ENCODE results near the gene WNT11.

Gene WNT11

DNA sequence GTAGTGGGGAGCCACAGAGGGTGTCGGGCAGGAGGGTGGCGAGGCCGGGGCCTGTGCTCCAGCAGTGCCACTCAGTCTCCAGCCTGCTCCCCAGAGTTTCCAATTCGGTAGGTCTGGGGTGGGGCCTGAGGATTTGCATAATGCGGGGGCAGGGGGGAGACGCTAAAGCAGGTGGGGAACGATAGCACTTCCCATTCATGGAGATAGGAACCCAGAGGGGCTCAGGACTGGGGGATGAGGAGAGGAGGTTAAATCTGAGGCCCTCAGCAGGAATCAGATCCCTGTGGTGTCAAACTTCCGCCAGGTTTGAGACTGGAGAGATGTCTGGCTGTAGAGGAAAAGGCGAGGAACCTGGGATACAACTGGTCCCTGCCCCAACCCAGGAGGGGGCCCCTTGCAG, 29.8 kb downstream of the WNT11 start:
- TF ChIP-seq, protein P1, sequence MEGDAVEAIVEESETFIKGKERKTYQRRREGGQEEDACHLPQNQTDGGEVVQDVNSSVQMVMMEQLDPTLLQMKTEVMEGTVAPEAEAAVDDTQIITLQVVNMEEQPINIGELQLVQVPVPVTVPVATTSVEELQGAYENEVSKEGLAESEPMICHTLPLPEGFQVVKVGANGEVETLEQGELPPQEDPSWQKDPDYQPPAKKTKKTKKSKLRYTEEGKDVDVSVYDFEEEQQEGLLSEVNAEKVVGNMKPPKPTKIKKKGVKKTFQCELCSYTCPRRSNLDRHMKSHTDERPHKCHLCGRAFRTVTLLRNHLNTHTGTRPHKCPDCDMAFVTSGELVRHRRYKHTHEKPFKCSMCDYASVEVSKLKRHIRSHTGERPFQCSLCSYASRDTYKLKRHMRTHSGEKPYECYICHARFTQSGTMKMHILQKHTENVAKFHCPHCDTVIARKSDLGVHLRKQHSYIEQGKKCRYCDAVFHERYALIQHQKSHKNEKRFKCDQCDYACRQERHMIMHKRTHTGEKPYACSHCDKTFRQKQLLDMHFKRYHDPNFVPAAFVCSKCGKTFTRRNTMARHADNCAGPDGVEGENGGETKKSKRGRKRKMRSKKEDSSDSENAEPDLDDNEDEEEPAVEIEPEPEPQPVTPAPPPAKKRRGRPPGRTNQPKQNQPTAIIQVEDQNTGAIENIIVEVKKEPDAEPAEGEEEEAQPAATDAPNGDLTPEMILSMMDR (IDR thresholded peaks at IDR 0.05; ENCODE audit: low read depth, low read length), result no peak
- no peak for DNase-seq (ENCODE audit: extremely low read depth, low read depth)

DNA sequence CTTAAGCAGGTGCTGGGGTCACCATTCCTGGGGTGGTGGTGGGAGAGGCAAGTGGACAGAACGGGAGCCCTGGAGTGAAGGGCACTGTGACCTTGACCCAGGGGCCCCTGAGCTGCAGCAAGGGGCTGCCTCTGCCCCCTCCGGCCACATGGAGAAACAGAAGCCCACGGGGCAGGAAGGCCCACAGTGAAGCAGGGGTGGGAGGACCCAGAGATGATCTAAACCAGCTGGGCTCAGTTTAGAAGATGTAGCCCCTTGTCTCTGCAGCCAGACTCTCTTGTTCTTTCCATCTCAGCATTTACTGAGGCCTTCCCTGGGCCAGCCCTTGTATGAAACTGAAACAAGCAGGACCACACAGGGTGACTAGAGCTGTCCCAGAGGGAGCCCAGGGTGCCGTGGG, 30.5 kb downstream of the WNT11 start:
- TF ChIP-seq, protein P1 (IDR thresholded peaks at IDR 0.05; ENCODE audit: low read depth, low read length), result no peak

DNA sequence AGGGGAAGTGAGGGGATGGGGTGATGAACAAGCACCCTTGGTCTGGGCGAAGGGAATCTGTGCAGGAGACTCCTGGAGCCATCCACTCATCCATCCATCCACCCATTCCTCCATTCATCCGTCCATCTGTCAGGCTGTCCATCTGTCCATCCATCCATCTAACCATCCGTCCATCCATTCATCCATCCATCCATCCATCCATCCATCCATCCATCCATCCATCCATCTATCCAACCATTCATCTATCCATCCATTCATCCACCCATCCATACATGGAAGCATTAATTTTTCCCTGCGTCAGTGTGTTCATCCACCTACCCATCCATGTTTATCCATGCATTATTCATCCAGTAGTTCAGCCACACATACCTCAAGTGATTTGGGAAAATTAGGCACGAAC, 32.0 kb downstream of the WNT11 start:
- TF ChIP-seq, protein P1 (IDR thresholded peaks at IDR 0.05; ENCODE audit: low read depth, low read length), result no peak
- DNase-seq (ENCODE audit: extremely low read depth, low read depth), result no peak

More for the DNA sequence above, 30.5 kb downstream of the WNT11 start:
- no peak for DNase-seq (ENCODE audit: extremely low read depth, low read depth)

DNA sequence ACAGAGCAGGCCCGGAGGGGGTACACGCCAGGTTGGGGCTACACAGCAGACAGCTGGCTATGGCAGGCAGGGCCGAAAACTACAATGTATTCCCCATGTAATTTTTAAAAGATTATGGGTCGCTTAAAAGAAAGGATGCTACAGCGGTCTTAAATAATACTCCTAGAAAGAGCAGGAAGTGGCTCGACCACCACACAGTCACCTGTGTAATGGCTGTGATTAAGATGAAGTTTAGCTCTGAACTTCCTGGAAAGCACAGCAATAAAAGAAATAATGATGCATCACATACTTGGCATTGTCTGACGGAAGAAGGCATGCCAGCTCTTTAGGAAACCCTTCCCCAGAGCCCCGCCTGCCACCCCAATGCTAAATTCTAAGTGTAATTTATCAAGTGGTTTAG, 32.6 kb downstream of the WNT11 start:
- no peak for DNase-seq (ENCODE audit: extremely low read depth, low read depth)
- TF ChIP-seq, protein P1 (IDR thresholded peaks at IDR 0.05; ENCODE audit: low read depth, low read length), result no peak

DNA sequence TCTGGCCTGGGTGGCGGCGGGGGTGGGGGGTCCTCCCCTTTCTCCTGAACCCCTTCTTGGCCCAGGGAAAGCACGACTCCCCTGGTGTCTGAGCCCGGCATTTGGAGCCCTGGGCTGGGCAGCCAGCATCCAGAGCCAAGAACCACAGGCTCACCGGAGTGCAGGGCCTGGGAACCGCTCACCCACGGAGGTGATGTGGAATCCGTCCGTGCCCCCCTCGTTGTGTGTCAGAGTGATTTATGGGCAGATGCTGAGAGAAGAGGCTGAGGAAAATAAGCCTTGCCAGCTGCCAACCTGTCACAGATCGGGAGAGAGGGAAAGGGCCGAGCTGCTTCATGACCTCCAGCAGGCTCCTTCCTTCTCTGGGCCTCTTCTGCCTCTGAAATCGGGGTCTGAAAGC, 33.7 kb downstream of the WNT11 start:
- TF ChIP-seq, protein P1 (IDR thresholded peaks at IDR 0.05; ENCODE audit: low read depth, low read length), result no peak

DNA sequence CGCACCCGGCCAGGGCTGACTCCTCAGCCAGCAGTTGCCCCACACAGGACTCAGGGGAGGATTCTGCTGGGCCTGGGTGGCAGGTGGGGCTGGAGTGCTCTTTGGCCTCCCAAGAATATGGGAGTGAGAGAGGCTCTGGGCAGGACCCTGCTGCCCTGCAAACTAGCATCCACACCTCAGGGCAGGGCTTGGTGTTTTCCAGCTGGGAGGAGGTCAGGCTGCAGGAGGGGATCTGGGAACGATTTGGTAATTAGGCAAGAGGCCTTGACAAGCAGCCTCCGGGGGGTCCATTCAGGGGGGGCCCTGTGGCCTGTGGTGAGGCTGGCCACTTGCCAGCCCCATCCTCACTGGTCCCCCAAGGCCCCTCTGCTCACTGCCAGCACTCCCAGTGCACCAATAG, 35.8 kb downstream of the WNT11 start:
- TF ChIP-seq, protein P1 (IDR thresholded peaks at IDR 0.05; ENCODE audit: low read depth, low read length), result no peak
- DNase-seq (ENCODE audit: extremely low read depth, low read depth), result no peak

More for the DNA sequence above, 33.7 kb downstream of the WNT11 start:
- no peak for DNase-seq (ENCODE audit: extremely low read depth, low read depth)

DNA sequence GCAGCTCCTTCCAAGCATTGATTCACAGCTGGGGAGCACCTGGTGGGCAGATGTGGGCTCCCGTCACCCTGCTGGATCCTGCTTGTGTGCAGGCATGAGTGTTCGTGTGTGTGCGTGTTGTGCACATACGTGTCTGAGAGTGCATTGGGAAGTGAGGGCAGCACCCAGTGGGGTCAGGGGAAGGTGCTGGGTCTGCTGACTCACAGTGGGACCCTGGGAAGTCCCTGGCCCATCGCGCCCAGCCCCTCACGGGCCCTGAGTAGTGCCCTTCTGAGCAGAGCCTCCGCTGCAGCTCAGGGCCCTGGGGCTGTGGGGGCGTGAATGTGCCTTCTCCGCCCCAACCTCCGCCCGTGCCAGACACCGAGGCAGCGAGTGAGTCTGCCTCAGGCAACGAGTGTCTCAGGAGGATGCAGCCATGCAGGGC, 36.8 kb downstream of the WNT11 start:
- no peak for DNase-seq (ENCODE audit: extremely low read depth, low read depth)
- TF ChIP-seq, protein P1 (IDR thresholded peaks at IDR 0.05; ENCODE audit: low read depth, low read length), result no peak
